Stimulated activated CD4-positive, alpha-beta T cell treated with anti-CD3 and anti-CD28 coated beads, Interleukin-12 subunit alpha, Interleukin-12 subunit beta, amount 100 ng/mL, for 48 hours (primary cell): Measurements from ENCODE around the gene TARBP2.

Source experiments
- DNase-seq, 3 donors: peaks; one replicate each; pipeline ENCODE4 v3.0.0-alpha.2; 2020; ENCODE audit warnings: low read depth in 2 of 3, low spot score in 1 of 3

TARBP2 gene

GRCh38 chr12:53500776-53501614, at the start of gene TARBP2:
Gene TARBP2 (plus strand): TSS chr12:53501283. CDS start chr12:53501409, 126 bp downstream.
- DNase-seq, result peak; percentile 89 to 99 (median 97)

GRCh38 chr12:53451661-53452158, 49.4 kb upstream of the TARBP2 start, which contains the start of gene PCBP2:
Gene PCBP2 (plus strand): TSS chr12:53452102. CDS start chr12:53454801, 2,699 bp downstream.
- DNase-seq, result peak; percentile 94 to 98 (median 96)

GRCh38 chr12:53452159-53453077, 48.7 kb upstream of the TARBP2 start:
- peak; percentile 47 to 59 (median 58) for DNase-seq

DNA sequence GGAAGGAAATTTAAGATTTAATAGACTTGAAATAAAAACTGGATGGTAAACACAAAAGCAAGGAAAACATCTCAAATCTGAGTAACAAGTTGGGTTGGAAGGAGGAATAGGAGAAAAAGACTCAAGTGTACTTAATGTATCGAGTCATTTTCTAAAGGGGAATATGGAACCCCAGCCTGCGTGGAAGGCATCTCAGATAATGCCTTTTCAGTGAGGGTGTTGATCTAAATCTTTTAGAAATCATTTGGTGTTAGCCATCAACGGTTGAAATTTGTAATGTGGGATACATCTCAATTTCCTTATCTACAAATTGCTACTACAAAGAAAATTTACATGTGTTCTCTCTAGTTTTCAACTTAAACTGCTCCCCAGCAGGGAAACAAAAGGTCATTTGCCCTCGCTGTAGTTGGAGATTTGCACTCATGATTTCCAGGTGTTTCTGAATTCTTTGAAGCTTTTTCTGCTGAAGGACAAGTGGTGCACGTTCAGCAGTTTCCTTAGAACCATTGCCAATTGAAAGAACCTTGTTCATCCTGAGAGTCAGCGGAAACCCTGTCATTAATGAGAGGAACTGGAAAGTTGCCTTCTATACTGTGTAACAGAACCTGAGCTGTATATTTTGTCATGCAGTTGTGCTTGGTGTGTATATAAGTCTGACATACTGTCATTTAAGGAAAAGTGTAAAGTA, 47.0 kb upstream of the TARBP2 start:
- no peak for DNase-seq

DNA sequence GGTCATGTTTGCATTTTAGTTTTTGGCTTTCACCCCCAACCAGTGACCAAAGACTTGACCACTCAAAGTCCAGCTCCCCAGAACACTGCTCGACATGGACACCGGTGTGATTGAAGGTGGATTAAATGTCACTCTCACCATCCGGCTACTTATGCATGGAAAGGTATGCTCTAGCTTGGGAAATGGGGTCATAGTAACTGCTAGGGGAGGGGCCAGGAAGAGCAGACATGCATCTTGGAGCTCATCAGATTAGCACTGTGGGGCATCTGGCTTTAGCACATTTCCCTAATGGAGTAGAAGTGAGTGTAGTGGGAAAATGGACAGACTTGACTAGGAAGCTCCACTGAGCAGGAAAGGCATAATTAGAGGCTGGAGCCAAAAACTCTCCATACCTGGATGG, 46.4 kb upstream of the TARBP2 start:
- no peak for DNase-seq

DNA sequence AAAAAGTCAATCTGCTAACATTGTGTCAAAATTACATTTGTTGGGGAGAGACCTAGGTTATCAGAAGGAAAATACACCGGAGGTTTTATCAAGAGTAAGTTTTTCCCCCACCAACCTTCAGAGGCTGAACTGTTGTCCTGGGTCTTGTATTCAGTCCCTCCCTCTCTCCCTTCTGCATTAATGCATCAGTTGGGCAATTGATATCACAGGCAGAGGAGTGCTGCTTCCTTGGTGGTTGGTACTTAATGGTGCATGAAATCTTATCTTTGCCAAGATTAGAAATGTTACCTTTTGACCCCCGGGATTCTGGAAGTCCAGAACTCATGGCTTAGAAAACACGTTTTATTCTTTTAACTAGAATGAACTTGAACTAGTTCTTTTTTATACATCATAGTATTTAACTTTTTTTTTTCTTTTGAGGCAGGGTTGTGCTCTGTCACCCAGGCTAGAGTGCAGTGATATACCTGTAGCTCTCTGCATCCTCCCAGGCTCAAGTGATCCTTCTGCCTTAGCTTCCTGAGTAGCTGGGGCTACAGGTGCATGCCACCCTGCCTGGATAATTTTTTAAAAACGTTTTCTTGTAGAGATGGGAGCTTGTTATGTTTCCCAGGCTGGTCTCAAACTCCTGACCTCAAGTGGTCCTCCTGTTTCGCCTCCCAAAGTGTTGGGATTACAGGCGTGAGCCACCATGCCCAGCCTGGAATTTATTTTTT, 44.3 kb upstream of the TARBP2 start:
- no peak for DNase-seq

- no peak for DNase-seq
These were observed 42.0 kb upstream of the TARBP2 start for GRCh38 chr12:53459097-53459496.

DNA sequence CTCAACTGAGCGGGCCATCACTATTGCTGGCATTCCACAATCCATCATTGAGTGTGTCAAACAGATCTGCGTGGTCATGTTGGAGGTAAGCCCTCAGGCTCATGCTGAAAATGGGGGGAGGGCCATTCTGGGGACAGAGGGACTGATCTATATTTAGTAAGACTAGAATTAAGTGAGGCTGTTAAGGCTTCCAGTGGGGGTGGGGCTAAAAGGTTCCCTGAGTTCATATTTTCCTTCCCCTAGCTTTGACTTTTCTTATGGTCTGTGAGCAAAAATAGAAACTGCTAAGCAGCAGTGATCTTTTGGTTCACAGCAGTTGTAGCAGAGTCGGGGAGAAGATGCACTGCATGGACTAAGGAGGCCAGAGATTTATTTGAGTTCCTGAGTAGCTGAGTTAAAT, 40.0 kb upstream of the TARBP2 start:
- no peak for DNase-seq

DNA sequence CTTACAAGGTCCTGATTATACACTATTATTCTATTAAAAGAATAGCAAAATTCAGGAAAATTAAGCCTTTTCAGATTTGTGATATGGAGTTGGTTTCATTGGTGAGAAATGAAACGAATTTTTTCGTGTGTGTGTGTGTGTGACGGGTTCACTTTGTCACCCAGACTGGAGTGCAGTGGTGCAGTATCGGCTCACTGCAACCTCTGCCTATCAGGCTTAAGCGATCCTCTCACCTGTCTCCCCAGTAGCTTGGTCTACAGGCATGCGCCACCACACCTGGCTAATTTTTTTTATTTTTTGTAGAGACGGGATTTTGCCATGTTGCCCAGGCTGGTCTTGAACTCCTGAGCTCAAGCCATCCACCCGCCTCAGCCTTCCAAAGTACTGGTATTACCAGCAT, 39.5 kb upstream of the TARBP2 start:
- no peak for DNase-seq

GRCh38 chr12:53462935-53463334, 38.1 kb upstream of the TARBP2 start:
- no peak for DNase-seq

DNA sequence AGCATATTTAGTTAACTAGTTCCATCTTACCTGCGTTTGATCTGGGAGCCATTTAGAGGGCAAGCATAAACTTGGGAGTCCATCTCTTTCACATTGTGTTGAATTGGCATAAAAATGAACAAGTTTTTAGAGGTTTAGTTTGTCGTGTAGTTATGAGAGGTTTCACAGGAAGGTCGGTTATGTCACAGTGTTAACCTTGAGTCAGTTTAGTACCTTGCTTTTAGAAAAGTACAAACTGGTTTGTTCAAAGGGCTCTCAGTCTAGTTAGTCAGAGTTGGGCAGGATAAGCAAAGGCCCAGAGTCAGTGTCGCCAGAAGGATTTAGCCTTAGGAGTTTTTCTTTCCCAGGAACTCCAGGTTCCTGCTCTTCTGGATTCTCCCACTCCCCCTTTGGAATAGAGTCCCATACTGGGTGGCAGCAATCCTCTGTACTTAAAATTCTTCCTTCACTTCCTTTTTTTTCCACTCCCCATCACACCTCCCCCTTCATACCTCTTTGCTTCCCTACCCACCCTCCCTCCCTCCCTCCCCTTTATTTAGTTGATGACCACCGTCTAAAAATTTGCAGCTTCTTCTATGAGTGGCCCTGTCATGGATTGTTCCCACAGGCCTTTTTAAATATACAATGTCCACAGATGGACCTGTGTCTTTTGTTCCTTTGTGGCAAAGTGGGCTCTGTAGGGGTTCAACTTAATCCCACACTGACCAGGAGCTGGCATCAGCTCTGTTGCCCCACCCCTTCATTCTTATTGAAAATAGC, 37.1 kb upstream of the TARBP2 start:
- no peak for DNase-seq

- no peak for DNase-seq
These were observed 36.2 kb upstream of the TARBP2 start for GRCh38 chr12:53464685-53465418.

GRCh38 chr12:53465679-53466078, 35.4 kb upstream of the TARBP2 start:
- no peak for DNase-seq

DNA sequence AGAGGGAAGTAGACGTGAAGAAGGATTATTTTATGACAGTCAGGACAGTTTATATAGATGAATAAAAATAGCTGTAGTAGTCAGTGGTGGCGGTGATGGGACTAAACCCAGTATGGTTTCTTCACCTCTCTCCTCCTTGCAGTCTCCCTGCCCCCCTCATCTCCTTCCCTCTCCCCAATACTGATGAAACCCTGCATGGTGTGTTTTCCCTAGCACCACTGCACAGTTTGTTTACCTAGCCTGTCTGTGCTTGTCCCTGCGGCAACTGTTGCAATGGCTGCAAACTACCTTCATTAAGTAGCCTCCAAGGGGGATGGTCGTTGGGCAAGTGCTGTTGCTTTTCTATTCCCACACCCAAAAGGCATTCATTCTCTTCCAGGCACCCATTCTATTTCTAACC, 34.4 kb upstream of the TARBP2 start:
- no peak for DNase-seq

DNA sequence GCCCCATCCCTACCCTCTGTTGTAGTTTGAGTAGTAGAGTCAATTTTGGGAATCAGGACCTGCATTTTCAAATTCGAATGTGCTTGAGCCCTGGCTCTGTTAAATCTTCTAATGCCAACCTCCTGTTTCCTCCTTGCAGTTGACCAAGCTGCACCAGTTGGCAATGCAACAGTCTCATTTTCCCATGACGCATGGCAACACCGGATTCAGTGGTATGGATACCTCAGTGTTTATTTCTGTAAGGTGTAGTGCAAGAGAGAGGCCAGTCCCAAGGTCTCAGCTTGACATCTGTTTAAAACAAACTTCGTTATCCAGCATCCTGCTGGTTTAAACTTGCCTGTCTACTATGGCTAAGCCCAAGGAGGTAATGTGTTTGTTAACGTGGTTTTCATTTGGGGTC, 34.0 kb upstream of the TARBP2 start:
- no peak for DNase-seq

DNA sequence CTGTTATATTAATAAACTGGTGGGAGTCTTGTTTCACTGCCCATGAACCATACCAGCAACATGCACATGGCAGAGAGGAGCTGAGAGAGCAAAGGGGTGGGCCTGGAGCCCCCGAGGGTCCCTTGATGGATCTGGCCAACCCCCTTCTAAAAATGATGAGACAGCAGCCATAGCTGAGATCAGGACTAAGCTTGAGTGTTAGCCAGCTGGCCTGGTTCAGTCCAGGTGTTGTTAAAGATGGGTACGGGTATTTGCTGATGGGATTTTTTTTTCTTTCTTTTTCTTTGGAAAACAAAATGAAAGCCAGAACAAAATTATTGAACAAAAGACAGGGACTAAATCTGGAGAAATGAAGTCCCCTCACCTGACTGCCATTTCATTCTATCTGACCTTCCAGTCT, 33.2 kb upstream of the TARBP2 start:
- DNase-seq, result no peak

DNA sequence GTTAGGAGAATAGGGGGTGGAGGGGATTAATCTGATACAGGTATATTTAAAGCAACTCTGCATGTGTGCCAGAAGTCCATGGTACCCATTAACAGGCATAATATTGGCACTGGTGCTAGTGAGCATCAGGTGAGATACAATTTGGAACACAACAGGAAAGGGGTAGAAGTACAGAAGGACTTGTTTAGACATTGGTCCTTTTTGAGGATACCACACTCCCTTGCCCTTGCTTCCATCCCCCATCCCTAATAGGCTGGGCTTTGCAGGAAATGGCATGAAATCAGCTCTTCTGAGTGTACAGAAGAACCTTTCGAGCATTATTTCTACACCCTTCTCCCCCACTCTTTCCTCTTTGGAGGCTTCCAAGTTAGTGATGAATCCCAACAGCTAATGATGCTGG, 32.8 kb upstream of the TARBP2 start:
- DNase-seq, result no peak

GRCh38 chr12:53472056-53472582, 29.0 kb upstream of the TARBP2 start:
- DNase-seq, result no peak

GRCh38 chr12:53474077-53474476, 27.0 kb upstream of the TARBP2 start:
- no peak for DNase-seq
